Fibroblast of lung (primary cell): ENCODE results near the gene ASPDH. TPM values are rescaled to one million over a fixed set of nuclear protein-coding genes. Genes with fewer than 3 reads are reported as not detected.

ENCODE experiments used
- DNase-seq, 2 donors: peaks; one replicate each; pipeline versions ENCODE4 v3.0.0 to v3.0.0-alpha.2; 2010; ENCODE audit warnings: low read depth in 2 of 2
- H2AFZ ChIP-seq: 2 replicates; pipeline ENCODE4 v1.5.1; 2012; ENCODE audit warnings: low read length, control low read depth, inconsistent platforms
- H3K27ac ChIP-seq: 2 replicates; pipeline ENCODE4 v1.5.1; 2011; ENCODE audit warnings: low read length, control low read depth; ENCODE audit not compliant: insufficient read depth
- H3K27me3 ChIP-seq: 2 replicates; pipeline ENCODE4 v1.5.1; 2011; ENCODE audit warnings: mild to moderate bottlenecking, low read length; ENCODE audit not compliant: control insufficient read depth, insufficient read depth
- H3K36me3 ChIP-seq: 2 replicates; pipeline ENCODE4 v1.5.1; 2011; ENCODE audit warnings: low read length; ENCODE audit not compliant: control insufficient read depth, insufficient read depth
- H3K4me1 ChIP-seq: 2 replicates; pipeline ENCODE4 v1.5.1; 2011; ENCODE audit warnings: low read length; ENCODE audit not compliant: control insufficient read depth, insufficient read depth; ENCODE audit errors: extremely low read depth
- H3K4me2 ChIP-seq: 2 replicates; pipeline ENCODE4 v1.5.1; 2011; ENCODE audit warnings: low read length, control low read depth; ENCODE audit not compliant: insufficient read depth; ENCODE audit errors: extremely low read depth
- H3K4me3 ChIP-seq, 4 experiments: fragments of 200-600 bp in 1 of 4; sonication (generic) in 1 of 4; replicated peaks in 1 of 4; 2 replicates each; pipeline ENCODE4 v1.5.1; 2011 to 2016; ENCODE audit warnings: low read length in 4 of 4, low read depth in 3 of 4, mild to moderate bottlenecking in 3 of 4, control low read depth in 2 of 4, inconsistent platforms in 1 of 4, mixed read lengths in 1 of 4; ENCODE audit not compliant: insufficient read depth in 1 of 4; ENCODE audit errors: control extremely low read depth in 1 of 4
- H3K79me2 ChIP-seq: 2 replicates; pipeline ENCODE4 v1.5.1; 2012; ENCODE audit warnings: mild to moderate bottlenecking, low read length, inconsistent platforms; ENCODE audit not compliant: control insufficient read depth, insufficient read depth
- H3K9ac ChIP-seq: 2 replicates; pipeline ENCODE4 v1.5.1; 2011; ENCODE audit warnings: mild to moderate bottlenecking, low read length, control low read depth; ENCODE audit not compliant: insufficient read depth
- H3K9me3 ChIP-seq: 2 replicates; pipeline ENCODE4 v1.5.1; 2012; ENCODE audit warnings: low read depth, low read length; ENCODE audit not compliant: control insufficient read depth, insufficient read depth
- H4K20me1 ChIP-seq: 2 replicates; pipeline ENCODE4 v1.5.1; 2011; ENCODE audit warnings: low read length; ENCODE audit not compliant: control insufficient read depth, insufficient read depth; ENCODE audit errors: extremely low read depth
- EZH2 ChIP-seq: IDR thresholded peaks from 2 replicates; pipeline ENCODE4 v1.5.1; 2012; ENCODE audit warnings: low read length, control low read depth, mild to moderate bottlenecking; ENCODE audit errors: missing control alignments
- polyA plus RNA-seq, 2 donors: library from polyadenylated mRNA; depleted of rRNA in 1 of 2; stranded (reverse) in 1 of 2; unstranded in 1 of 2; fragments of >200 nt; gene quantifications; 2 replicates each; pipeline ENCODE4 v1.2.1, GENCODE V29; 2011 to 2012; ENCODE audit warnings: missing spikeins in 1 of 2
- total RNA-seq: library from RNA; depleted of rRNA; stranded (reverse); fragments of >200 nt; gene quantifications from 2 replicates; pipeline ENCODE4 v1.2.1, GENCODE V29; 2014
- TF ChIP-seq, protein P1 (sequence below), 2 donors: IDR thresholded peaks in 1 of 2; conservative IDR thresholded peaks in 1 of 2; 1 replicate in 1 of 2; 2 replicates in 1 of 2; pipeline ENCODE4 v1.5.1; 2011 to 2012; ENCODE audit warnings: low read length in 2 of 2, control low read depth in 1 of 2, inconsistent platforms in 1 of 2, low read depth in 1 of 2, mild to moderate bottlenecking in 1 of 2

The ASPDH gene
- total and polyA plus RNA-seq, 2 donors (not counting 1 experiment from before 2014, with no cell fraction given), result not detected

DNA sequence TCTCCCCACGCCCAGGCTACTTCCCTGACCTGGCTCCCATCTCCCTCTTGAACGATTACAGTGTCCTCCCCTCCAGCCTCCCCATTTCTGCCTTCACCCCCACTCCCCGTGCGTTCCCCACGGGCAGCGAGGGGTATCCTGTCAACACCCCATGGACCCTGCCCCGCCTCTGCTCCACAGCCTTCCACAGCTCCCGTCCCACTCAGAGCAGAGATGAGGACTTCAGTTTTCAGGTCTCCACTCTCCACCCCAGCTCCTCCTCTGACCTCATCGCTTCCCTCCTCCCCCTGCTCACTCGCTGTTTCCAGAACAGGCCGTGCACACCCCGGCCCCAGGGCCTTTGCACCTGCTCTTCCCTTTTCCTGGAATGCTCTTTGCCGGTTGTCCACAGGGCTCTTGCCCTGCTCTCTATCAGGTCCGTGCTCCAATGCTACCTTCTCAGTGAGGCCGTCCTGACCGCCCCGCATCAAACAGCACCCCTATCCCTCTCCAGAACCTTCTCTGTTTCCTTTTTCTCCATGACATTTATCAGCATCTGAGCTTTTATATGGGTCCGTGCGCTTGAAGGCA, 39.5 kb upstream of the ASPDH start:
- Histone ChIP-seq H3K4me2 (no peak overlapping the region), H4K20me1 (no peaks in the 10 kb centered on the region), H3K4me3 (no peak overlapping the region), H3K27me3 (no peaks in the 10 kb centered on the region), H3K9ac (no peak overlapping the region), H2AFZ (no peak overlapping the region), H3K4me1 (no peaks in the 10 kb centered on the region), H3K79me2 (no peaks in the 10 kb centered on the region), H3K27ac (no peak overlapping the region), H3K36me3 (no peaks in the 10 kb centered on the region), H3K9me3 (no peaks in the 10 kb centered on the region)
- no peak for DNase-seq
- TF ChIP-seq, protein P1, sequence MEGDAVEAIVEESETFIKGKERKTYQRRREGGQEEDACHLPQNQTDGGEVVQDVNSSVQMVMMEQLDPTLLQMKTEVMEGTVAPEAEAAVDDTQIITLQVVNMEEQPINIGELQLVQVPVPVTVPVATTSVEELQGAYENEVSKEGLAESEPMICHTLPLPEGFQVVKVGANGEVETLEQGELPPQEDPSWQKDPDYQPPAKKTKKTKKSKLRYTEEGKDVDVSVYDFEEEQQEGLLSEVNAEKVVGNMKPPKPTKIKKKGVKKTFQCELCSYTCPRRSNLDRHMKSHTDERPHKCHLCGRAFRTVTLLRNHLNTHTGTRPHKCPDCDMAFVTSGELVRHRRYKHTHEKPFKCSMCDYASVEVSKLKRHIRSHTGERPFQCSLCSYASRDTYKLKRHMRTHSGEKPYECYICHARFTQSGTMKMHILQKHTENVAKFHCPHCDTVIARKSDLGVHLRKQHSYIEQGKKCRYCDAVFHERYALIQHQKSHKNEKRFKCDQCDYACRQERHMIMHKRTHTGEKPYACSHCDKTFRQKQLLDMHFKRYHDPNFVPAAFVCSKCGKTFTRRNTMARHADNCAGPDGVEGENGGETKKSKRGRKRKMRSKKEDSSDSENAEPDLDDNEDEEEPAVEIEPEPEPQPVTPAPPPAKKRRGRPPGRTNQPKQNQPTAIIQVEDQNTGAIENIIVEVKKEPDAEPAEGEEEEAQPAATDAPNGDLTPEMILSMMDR (conservative IDR thresholded peaks at IDR 0.05 in 1 of 2, IDR thresholded peaks at IDR 0.05 in 1 of 2; ENCODE audit: low read depth in 1 of 2, low read length in 2 of 2), result no peak
- TF ChIP-seq EZH2, result no peak

- TF ChIP-seq, protein P1 (conservative IDR thresholded peaks at IDR 0.05 in 1 of 2, IDR thresholded peaks at IDR 0.05 in 1 of 2; ENCODE audit: low read depth in 1 of 2, low read length in 2 of 2), result no peak
- no peak for TF ChIP-seq EZH2
- no peaks in the 10 kb centered on the region for H3K9me3 ChIP-seq
- H3K36me3 ChIP-seq, result no peaks in the 10 kb centered on the region
- H4K20me1 ChIP-seq, result no peaks in the 10 kb centered on the region
- no peaks in the 10 kb centered on the region for H3K27me3 ChIP-seq
- no peak overlapping the region for H3K27ac ChIP-seq
- no peaks in the 10 kb centered on the region for H3K79me2 ChIP-seq
- H3K4me1 ChIP-seq, result no peaks in the 10 kb centered on the region
- H2AFZ ChIP-seq, result no peak overlapping the region
- H3K9ac ChIP-seq, result no peak overlapping the region
- H3K4me2 ChIP-seq, result no peak overlapping the region
- no peak for DNase-seq
- H3K4me3 ChIP-seq, result no peak overlapping the region
Observed at GRCh38 chr19:50552540-50552939, 38.8 kb upstream of the ASPDH start.

DNA sequence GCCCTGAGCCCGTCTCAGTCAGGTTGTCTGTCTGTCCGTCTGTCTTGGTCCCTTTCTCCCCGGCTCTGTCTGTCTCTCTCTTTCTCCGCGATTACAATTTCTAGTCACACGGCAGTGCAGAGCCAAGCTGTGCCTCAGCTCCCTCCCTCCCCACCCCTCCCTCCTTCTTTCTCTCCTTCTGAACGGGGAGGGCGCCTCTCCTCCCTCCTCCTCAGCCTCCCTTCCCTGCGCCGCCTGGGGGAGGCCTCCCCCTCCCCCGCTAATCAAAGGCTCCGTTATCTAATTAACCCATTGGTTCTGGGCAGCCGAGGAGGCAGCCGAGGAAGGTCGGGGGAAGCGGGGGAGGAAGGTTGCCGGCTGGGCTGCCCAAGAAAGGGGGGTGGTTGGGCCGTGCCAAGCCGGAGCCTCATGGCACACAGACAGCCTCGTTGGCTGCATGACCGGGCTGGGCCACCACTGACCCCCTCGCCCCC, 38.0 kb upstream of the ASPDH start:
- Histone ChIP-seq H3K27ac (no peak overlapping the region), H3K9me3 (no peaks in the 10 kb centered on the region), H3K4me1 (no peaks in the 10 kb centered on the region), H3K27me3 (no peaks in the 10 kb centered on the region), H3K9ac (no peak overlapping the region), H3K4me3 (no peak overlapping the region), H3K36me3 (no peaks in the 10 kb centered on the region), H3K79me2 (no peaks in the 10 kb centered on the region), H3K4me2 (no peak overlapping the region), H2AFZ (no peak overlapping the region), H4K20me1 (no peaks in the 10 kb centered on the region)
- TF ChIP-seq, protein P1 (conservative IDR thresholded peaks at IDR 0.05 in 1 of 2, IDR thresholded peaks at IDR 0.05 in 1 of 2; ENCODE audit: low read depth in 1 of 2, low read length in 2 of 2), result no peak
- no peak for TF ChIP-seq EZH2
- no peak for DNase-seq
